ENCODE measurements around the gene DNAH7.
"Not testable (repeated sequence)": the region's sequence is repeated elsewhere in the genome, so short reads cannot be mapped to it uniquely, and the experiment has no call there.

Gene DNAH7

DNA sequence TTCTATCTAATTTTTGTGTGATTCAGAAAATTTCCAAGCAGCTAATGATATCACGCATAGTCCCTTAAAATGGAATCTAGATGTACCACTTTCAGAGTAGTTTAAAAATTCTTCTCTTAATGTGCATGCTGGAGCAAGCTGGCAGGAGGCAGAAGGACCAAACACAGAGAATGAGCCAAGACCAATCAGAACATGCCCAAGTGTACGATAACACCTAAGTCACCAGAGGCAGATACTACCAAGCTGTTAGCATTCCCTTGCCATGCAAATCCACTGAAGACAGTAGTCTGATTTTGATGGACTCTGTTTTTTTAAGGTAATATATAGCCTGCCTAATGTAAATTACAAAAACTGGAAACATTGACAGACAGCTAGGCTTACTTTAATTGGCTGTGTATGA lies 109.3 kb downstream of the DNAH7 start:
- no peak for DNase-seq

DNA sequence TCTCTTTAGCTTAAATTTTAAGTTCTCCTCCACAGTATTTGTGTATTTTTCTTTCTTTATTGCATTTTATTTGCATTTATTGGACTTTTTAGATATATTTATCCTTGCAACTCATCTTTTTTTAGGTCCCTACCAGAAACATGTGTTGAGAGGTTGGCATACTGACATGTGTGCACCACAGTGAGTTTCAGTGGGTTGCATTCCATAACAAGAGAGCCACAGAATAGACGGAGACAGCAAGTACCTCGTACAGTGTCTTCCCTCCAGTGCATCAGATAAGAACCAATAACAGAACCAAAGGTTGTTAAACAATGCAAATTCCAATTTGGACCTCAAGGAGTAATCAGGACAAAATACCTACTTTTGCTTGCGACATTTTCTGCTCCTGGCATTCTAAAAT lies 111.9 kb downstream of the DNAH7 start:
- no peak for DNase-seq

DNA sequence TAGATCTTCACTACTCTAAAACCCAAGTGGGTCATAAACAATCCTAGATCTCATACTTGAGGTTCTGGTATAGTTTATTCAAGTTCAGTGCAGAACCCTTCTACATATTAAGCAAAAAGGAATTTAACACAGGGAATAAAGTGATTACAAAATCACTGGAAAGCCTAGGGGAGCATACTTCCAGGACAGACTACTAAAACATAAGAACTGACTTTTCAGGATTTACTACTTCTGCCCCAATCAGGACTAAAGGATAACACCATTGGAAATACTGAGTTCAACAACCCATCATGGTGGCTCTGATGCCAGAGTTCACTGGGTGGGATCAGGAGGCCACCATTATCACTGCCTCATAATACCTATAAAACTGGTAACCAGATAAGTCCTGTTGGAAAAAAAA lies 123.6 kb downstream of the DNAH7 start:
- no peak for DNase-seq

DNA sequence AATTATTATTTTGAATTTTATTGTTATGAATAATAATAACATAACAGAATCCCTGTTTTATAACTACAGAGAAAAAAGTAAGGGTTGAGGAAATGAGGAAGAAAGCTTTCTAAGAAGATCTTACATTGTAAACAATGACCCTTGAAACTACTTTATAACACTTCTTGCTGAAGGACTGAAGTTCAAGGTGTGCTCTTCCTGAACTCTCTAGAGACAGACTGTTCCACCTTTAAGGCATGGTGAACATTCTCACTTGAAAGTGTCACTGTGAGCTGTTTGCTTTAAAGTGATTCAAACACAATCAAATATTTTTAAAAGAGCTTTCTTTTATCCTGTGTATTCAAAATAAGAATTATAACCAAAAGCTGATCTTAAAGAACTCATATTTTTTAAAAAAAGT lies 131.5 kb downstream of the DNAH7 start:
- no peak for DNase-seq

DNA sequence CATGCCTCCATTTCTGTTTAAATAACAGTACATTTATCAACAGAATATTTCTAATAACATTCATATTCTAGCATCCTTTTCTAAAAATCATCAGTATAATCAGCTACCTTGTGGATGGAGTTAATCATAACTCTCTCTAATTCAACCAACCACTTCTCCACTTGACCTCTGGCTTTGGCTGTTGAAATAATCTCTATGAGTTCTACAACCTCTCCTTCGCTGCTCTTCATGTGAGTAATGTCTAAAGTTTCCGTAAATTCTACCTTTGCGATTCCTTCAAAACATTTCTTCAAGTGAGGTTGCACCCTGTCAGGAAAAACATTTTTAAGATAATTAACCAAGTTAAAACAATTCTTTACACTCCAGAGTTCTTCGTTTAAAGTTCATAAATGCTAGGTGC lies 134.2 kb downstream of the DNAH7 start:
- DNase-seq = no peak

DNA sequence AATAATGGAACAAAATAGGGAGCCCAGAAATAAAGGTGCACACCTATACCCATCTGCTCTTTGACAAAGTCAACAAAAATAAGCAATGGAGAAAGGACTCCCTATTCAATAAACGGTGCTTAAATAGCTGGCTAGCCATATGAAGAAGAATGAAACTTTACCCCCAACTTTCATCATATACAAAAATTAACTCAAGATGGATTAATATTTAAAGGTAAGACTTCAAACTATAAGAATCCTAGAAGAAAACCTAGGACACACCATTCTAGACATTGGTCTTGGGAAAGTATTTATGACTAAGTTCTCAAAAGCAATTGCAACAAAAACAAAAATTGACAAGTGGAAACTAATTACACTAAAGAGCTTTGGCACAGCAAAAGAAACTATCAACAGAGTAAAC lies 139.1 kb downstream of the DNAH7 start:
- DNase-seq = no peak

DNA sequence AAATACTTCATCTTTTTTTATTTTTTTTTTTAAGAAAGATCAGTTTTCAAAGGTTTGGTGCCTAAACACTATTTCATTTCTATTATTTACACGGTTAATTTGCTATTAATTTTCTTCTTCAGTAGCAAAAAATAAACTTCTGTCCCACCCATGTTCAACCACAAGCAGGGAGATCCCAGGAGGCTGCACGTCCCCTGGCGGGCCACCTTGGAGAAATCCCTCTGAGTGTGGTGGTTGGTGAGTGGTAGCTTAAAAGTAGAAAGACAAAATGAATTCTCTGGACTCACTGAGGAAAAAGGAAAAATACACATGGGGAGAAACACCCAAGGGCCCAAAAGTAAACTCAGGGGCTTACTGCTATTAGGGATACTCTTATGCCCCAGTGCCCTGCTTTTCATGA lies 143.5 kb downstream of the DNAH7 start:
- no peak for DNase-seq

DNA sequence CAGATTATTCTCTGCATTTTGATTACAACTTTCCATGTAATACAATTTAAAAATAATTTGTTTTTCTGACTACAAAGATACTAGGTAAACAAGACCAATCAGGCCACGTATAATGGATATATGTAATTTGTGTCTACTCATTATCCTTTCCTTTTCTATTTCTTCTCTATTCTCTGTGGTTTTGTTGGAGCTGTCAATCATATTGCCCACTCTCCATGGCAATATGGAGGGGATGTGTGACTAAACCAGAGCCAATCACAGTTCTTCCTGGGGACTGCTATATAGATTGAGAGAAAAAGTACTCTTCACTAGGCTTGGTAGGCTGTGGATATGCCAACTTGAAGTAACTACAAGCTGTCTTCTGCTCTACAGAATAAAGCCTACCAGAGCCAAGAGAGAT lies 144.7 kb downstream of the DNAH7 start:
- DNase-seq = no peak

DNA sequence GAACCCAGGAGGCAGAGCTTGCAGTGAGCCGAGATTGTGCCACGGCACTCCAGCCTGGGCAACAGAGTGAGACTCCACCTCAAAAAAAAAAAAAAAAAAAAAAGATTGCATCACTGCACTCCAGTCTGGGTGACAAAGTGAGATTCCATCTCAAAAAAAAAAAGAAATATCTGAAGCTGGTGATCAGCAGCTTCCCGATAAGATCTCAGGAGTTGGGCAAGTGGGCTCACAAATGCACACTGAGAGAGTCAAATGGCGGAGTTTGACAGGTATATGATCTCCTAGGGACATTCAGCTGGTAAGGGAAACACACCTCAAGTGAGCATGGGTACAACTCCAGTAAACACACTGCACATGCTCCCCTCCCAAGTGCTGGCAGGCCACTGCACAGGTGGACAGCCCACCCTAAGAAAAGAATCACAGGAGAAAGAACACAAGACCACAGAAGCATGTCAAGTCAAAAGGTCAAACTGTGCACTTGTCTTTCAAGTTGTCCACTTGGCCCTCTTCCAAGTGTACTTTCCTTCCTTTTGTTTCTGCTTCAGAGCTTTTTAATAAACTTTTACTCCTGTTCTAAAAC lies 151.5 kb downstream of the DNAH7 start:
- not testable (repeated sequence) for DNase-seq

DNA sequence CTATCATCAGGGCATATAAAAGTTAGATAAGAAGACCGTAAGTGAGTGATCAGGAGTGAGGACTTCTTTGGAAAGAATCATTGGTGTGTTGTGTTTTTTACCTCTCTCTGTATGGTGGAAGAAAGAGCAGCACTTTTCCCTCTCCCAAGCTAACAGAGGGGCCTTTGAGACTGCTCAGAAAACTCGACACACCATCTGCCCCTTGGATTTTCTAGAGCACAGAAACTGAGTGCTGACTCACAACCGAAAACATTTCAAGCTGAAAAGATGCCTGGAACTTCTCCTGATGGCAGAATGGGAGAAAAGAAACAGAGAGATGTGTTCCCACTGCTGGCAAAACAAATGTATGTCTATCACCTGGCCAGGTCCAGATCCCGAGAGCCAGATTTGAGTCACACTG lies 156.6 kb downstream of the DNAH7 start:
- no peak for DNase-seq

DNA sequence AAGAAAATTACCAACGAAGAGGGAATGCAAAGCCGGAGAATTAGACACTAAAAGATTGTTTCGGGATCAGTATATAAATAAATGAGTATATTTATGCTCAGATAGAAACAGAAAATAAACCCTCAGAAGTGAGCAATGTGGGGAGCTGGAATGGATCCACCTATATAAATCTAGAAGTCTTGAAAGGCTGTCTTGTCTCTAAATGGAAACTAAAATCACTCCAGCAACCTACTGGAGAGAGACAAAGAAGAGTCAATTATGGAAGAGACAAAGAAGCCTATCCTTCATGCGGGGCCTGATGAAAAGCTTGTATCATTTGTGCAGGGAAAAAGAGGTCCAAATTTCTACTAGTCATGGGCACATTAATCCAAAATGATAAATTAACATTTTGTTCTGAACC lies 158.1 kb downstream of the DNAH7 start:
- DNase-seq = no peak

DNA sequence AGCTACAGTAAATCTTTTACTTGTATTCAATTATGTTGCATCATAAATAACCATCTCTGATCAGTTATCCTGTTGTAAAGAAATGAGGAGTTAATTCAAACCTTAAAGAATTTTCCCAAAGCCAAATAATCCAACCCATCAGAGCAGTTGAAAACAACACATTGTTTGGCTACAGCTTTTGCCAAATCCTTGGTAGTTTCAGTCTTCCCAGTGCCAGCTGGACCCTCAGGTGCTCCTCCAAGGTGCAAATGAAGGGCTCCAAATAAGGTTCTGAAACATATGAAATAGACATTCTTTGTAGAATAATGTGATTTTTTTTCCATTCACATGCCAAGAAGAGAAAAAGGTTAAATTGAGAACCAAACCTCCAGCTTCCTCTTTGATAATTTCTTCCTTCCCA lies 158.7 kb downstream of the DNAH7 start:
- no peak for DNase-seq

DNA sequence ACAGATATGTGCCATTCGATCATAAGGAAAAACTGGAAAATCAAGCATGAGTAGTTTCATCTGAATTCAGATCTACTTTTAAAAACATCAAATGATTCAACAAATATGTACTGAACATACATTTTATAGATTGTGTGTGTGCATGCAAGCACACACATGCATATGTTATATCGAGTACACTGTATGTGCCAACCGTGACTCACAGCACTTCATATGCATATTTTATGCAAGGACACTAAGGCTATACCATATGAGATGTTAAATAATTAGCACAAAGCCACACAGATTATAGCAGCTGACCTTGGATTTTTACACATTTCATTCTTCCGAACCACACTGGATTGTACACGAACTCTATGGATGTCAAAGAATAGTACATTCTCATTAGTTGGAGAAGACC lies 161.2 kb downstream of the DNAH7 start:
- no peak for DNase-seq

DNA sequence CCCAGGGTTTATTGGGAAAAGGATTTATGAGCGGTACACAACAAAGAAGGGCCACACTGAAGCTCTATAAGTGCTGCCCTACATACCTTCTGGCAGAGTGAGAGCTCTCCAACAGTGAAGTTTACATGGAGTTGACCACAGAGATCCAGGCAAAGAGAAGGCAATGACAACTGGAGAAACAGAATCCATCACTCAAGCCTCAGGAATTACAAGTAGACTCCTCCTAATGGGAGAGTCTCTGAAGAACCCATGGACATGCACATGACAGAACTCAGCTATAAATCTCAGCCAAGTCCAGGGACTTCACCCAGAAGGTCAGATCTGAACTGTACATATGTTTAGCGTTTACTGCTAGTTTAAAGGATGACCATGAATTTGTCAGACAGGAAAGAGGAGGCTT lies 164.7 kb downstream of the DNAH7 start:
- DNase-seq = no peak

DNA sequence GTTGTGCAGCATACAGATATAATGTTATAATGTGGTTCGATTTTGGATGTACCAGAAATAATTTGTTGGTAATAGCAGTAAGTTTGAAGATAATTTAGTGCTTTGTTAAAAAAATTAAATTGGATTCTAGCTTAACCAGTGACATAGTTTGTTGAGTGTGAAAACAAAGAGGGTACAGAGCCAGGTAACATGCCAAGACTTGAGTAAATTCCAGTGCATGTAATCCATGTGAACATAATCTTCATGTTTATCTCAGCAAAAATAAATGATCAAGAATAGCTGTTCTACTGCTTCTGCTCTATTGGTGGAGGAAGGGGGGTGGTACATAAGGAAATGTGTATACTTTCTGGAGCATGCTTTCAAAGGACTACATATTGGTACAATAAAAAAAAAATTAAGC lies 165.8 kb downstream of the DNAH7 start:
- no peak for DNase-seq

DNA sequence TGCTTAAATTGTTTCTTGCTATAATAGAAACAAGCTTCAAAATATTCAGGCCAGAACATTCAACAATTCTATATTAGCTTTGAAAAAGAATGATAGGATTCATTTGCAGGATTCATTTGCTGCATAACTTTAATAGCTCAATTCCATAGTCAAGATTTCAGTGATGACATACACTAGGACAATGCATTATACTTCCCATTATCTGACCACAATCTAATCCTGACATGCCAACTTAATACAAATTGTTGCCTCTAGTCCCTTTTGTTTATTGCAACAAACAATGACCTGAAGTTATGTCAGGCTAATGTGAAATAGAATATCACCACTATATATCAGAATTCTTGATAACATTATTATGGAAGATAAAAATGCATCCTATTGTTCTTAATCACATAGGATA lies 169.4 kb downstream of the DNAH7 start:
- no peak for DNase-seq

DNA sequence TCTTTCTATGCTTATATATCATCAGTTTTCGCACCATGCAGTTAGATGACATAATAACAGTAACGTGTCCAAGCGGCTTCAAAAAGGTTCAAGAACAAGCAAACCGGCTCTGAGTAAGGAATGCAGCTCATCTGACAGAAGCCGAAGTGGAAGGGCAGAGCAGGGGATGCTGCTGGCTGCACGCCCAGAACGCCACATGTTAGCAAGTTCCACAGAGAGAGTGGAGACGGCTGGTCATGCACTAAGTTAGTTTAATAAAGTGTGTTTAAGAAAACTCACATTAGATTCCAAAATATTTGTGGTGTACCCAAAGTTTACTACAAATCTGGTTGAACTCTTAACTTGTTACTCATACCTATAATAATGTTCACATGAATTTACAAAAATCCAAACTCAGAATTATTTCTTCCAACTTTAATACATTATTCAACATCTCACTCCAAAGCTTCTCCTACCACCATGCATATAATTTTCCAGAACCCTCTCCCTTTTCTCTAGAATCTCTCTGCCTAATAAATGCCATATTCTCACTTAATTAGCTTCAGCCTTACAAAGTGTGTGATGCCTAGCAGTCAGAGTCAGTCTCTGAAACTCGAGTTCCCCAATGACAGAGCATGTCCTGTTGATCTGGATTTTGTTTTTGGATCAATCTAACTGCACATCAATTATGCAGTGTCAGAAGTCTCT lies 170.0 kb downstream of the DNAH7 start:
- peak; percentile 93 for DNase-seq

DNA sequence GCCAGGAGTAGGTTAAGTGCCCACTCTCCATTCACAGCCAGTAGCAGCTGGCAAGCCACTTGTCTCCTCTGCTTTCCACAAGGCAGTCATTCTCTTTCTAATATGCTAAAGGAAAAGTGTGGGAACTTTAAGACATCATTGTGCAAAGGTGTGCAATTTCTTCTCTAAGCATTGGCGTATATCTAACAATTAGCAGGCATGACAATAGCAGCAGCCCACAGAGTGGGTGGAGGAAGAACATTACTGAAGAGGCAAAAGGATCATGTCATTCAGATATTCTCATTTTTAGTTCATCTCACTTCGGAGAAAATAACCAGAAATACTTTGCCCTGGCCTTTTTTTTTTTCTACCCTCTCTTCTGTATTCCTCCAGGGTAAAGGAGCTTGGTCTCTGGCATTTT lies 177.6 kb downstream of the DNAH7 start:
- DNase-seq = no peak

DNA sequence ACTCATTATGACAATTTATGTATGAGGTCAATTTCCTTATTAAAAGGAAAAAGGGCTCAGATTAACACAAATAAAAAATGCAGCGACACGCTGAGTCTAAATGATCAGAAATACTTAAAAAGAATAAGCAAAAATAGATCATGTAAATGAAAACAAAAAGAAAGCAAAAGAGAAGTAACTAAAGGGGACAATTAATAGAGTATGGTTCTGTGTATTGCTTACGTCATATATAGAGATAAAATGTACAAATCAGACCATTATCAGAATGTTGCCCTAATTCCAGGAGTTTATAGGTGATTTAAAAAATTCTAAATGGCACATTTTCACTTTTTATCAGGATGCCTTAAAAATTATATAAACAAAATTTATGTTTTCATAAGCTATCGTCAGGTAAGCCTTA lies 189.5 kb downstream of the DNAH7 start:
- DNase-seq = no peak

DNA sequence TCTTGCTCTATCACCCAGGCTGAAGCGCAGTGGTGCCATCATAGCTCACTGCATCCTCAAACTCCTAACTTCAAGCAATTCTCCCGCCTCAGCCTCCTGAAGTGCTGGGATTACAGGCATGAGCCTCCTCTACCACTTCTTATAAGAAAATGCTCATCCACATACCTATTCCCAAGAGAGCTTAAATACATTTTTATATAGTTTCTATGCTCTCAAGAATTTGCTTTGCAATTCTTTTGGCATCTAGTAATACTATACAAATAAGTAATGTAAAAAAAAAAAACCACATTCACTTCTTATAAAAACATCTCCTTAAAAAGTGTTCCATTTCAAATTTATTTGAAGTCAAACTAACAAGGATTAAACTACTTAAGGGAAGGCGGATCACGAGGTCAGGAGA lies 197.3 kb downstream of the DNAH7 start:
- no peak for DNase-seq

DNA sequence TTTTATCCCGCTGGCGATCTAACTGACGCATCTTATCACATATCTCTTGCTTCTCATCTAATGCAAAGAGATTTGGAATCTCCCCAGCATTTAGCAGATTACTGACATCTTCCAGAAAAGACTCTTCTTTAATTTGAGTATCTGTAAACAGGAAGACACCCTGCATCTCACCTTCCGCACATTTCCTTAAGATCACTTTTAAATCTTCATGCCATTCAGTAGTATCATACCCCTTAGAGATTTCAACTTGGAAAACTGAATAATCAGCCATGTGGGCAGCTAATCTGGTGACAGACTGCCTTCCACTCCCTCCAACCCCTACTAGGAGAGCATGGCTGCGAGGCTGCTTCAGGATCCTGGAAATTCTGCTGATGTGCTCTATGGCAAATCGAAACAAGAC lies 204.3 kb downstream of the DNAH7 start:
- DNase-seq = no peak

DNA sequence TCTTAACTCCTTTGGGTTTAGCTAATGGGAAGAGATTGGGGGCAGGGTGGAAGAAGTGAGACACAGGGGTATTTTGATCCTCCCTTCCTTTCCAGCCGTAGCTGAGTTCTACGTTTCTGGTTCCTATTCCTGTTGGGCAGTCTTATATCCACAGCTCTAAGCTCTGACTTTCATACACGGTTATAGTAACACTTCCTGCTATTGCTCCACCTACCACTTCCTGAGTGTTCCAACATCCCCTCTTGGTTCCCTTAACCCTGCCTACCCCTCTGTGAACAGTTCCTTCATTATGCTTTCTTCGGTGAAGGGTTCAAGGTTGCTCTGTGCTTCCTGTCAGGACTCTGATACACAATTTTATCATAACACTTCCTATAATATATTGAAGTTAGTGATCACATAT lies 205.1 kb downstream of the DNAH7 start:
- no peak for DNase-seq

DNA sequence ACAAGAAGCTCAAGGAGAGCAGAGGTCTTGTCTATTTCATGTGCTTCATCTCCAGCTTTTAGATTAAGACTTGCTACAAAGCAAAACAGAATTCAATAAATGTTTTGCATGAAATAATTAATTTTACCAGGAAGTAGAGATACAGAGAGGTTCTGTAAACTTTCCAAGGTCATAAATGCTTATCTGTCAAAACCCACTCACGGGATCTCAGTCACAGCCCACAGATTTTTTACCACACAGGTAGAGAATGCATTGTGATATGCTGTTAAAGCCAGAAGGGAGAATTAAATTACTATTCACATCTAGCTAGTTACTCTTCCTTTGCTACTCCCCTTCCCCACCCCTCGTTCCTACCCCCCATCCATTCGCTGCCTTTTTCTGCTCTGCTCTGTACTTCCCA lies 205.5 kb downstream of the DNAH7 start:
- no peak for DNase-seq

DNA sequence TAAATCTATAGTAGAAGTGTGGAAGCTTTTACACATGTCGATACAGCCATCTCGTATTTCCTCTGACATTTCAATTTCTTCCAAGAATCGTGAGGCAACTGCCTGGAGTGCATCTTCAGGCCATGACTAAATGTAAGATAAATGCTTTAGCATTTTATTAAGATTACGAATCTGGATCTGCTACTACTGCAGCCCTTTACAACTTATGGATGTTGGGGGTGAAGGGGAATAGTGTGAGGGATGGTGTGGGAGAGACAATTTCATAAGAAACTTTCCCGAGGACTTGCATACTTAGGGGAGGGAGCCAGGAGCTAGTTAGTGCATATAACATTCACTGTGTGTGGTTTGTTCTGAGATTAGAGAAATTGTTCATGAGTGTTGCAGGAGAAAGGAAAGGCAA lies 206.8 kb downstream of the DNAH7 start:
- peak; percentile 83 for DNase-seq

DNA sequence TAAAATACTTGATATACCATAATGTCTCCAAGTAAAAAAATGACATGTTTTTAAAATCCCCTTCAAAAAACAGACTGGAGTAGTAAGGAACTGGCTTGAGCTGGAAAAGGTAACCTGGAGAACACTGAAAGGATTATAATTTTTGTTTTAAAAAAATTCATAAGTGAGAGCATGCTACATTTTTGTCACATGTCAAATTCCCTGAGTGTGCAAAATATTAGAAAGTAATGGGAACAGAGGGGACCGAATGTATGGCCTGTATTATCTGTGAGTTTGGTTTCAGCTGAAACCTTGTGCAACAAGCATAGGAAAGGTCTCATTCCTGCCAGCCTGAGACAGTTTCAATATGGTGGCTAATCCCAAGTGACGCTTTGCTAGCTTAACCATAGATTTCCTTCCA lies 209.1 kb downstream of the DNAH7 start:
- DNase-seq = no peak
